Measurements from ENCODE around the gene MED14.

MED14 gene

DNA sequence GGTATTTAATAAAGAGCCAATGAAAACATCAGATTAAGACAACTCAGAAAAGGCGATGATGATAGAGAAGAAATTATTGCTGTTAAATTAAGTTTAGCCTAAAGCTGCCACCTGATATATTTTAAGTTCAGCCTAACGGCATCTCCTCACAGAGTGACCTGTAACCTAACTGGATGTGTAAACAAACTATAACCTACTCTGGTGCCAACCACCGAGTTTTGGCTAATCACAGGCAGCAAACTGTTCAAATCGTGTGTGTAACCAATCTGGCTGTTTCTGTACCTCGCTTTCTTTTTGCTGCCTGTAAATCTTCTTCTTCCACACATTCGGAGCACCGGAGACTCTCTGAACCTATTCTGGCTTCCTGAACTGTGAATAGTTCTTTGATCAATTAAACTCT lies 37.8 kb upstream of the MED14 start:
- no peak overlapping the region for H3K27ac ChIP-seq
- TF ChIP-seq ZFX (IDR thresholded peaks at IDR 0.05; ENCODE audit: borderline replicate concordance), result no peak
- TF ChIP-seq, protein P1, sequence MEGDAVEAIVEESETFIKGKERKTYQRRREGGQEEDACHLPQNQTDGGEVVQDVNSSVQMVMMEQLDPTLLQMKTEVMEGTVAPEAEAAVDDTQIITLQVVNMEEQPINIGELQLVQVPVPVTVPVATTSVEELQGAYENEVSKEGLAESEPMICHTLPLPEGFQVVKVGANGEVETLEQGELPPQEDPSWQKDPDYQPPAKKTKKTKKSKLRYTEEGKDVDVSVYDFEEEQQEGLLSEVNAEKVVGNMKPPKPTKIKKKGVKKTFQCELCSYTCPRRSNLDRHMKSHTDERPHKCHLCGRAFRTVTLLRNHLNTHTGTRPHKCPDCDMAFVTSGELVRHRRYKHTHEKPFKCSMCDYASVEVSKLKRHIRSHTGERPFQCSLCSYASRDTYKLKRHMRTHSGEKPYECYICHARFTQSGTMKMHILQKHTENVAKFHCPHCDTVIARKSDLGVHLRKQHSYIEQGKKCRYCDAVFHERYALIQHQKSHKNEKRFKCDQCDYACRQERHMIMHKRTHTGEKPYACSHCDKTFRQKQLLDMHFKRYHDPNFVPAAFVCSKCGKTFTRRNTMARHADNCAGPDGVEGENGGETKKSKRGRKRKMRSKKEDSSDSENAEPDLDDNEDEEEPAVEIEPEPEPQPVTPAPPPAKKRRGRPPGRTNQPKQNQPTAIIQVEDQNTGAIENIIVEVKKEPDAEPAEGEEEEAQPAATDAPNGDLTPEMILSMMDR (IDR thresholded peaks at IDR 0.05), result no peak

DNA sequence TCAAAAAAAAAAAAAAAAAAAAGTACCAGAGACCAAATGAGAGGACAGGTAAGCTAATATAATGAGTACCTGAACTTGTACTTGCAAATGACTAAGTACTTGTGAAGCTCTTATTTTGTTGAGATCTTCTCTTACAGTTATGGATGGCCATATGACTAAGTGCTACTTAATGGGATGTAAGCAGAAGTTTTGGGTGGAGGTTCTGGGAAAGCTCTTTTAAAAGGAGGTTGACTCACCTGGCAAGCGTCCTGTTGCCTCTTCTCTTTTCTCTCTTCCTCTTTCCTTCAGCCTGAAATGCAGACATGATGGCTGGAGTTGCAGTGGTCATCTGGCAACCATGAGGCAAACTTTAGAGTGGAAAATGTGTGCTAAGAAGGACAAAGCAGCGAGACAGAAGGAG lies 36.9 kb upstream of the MED14 start:
- no peak overlapping the region for H3K27ac ChIP-seq
- no peak for TF ChIP-seq ZFX (IDR thresholded peaks at IDR 0.05; ENCODE audit: borderline replicate concordance)
- TF ChIP-seq, protein P1 (IDR thresholded peaks at IDR 0.05), result no peak

DNA sequence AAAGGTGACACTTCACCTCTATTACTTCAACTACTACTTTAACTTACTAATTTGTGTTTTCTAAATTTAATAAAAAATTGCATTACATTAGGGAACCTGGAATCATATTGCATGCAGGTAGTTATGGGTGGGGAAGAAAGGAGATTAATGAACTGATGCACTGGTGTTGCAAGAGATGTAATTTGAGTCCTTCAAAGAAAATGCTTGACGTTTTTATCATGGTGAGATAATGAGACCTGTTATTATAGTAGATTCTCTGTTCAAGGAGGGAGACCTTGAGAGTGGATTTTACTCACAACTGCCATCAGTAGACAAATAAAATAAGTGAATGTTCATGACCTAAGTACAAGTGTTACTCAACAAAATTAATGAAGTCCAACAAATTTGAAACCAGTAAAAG lies 26.4 kb upstream of the MED14 start:
- no peak for TF ChIP-seq ZFX (IDR thresholded peaks at IDR 0.05; ENCODE audit: borderline replicate concordance)
- TF ChIP-seq, protein P1 (IDR thresholded peaks at IDR 0.05), result no peak
- no peak overlapping the region for H3K27ac ChIP-seq

DNA sequence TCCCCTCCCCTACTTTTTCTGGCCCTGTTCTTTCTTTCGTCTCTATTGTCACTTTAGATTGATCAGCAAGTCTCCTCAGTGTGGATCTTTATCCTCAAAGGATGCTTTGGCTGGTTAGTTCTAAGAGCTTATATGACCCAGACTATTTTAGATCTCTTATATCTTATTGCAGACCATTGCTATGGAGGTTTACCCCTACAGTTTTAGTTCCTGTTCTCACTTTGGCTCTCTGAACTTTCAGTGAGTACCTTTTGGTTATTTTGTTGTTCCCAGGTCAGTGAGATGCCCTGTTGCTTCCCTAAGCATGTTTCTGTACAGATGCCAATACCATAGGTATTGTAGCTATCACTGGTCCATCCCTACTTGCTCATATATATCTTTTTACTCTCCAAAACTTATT lies 24.0 kb upstream of the MED14 start:
- TF ChIP-seq, protein P1 (IDR thresholded peaks at IDR 0.05), result no peak
- TF ChIP-seq ZFX (IDR thresholded peaks at IDR 0.05; ENCODE audit: borderline replicate concordance), result no peak
- H3K27ac ChIP-seq, result no peak overlapping the region

DNA sequence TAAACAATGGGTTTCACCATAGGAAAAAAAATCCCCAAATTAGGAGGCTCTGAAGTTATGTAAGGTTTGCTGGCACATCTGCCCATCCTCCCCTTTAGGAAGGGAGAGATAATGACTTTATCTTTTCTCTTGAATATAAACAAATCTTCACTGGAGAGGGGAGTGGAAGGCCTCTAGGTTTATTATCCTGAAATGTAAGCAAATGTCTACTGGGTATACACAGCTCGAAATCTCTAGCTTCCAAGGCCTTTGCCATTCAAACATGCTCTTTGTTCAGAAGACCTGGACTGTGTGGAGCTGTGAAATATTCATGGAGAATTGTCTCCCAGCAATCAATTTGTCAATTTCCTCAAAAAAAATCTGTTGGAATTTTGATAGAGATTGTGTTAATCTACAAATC lies 21.7 kb upstream of the MED14 start:
- TF ChIP-seq ZFX (IDR thresholded peaks at IDR 0.05; ENCODE audit: borderline replicate concordance), result no peak
- TF ChIP-seq, protein P1 (IDR thresholded peaks at IDR 0.05), result no peak
- H3K27ac ChIP-seq, result no peak overlapping the region

DNA sequence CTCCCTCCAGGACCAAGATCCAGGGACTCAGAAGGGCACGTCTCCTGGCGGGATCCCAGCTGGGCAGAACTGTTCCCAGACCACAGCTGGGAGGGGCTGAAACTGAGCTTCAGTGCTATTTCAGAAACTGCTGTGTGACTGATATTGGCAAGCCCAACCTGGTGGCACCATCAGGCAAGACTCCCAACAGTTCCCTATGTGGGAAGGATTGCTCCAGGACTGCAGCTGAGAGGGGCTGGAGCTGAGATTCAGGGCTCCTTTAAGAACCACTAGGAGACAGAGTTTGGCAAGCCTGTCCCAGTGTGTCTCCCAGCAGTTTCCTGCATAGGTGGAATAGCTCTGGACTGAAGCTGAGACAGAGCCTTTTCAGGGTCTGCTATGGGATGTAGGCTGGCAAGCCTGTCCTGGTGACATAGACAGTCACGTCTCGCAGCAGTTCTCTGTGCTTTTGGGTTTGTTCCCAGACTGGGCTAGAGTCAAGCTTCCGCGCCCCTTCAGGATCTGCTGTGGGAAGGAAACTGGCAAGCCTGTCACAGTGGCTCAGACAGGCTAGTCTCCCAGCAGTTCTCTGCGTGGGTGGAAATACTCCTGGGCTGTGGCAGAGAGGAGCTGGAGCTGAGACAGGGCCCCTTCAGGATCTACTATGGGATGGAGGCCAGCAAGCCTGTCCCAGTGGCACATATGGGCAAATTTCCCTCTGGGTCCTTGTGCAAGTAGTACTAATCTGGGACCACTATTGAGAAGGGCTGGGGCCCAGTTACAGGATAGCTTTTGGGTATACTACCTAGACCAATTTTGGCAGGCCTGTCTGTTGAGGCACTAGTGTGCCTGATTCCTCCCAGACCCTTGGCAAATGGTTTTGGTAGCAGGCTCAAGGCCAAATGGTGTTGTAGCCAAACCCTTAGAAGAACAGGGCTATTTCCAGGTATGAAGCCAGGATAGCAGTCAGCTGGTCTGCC lies 20.2 kb upstream of the MED14 start:
- TF ChIP-seq ZFX (IDR thresholded peaks at IDR 0.05; ENCODE audit: borderline replicate concordance), result no peak
- TF ChIP-seq, protein P1 (IDR thresholded peaks at IDR 0.05), result no peak

More for the DNA sequence above, 20.2 kb upstream of the MED14 start:
- H3K27ac ChIP-seq, result no peak overlapping the region
